A549 (cell line): ENCODE results near the gene ARHGAP26. TPM values are rescaled to one million over a fixed set of nuclear protein-coding genes. Genes with fewer than 3 reads are reported as not detected.

Experiments used
- ATAC-seq, 2 experiments: fragments of 200-7000 bp in 1 of 2; fragments of >200 bp in 1 of 2; cut with Nextera tagmentation in 1 of 2; cut with Tn5 transposase in 1 of 2; 3 replicates each; pipeline versions ENCODE4 v1.8.0 to v1.9.1; 2018 to 2020; ENCODE audit warnings: mild to moderate bottlenecking in 1 of 2, moderate library complexity in 1 of 2
- CTCF ChIA-PET: fragments of 300-600 bp; sonication (Branson Sonifier 250); formaldehyde crosslinking; extraction: SDS; loops from one replicate; lab custom pipeline; 2021; ENCODE audit warnings: antibody characterized with exemption, inconsistent platforms; lab: Yijun Ruan, JAX
- POLR2A ChIA-PET: fragments of 350-600 bp; formaldehyde crosslinking; extraction: SDS; loops from one replicate; lab custom pipeline; 2021; ENCODE audit warnings: antibody characterized with exemption, inconsistent platforms; lab: Yijun Ruan, JAX
- DNase-seq, 2 experiments: peaks; one replicate each; pipeline versions ENCODE4 v3.0.0 to v3.0.0-alpha.2; 2011 to 2016; ENCODE audit warnings: low read depth in 1 of 2, low spot score in 1 of 2
- FAIRE-seq: peaks from 2 replicates; lab custom pipeline; 2011; peaks lifted over from hg19 to GRCh38; lab: Jason Lieb, UNC
- H3K27ac ChIP-seq, 2 experiments: fragments of >200 bp; sonication (Bioruptor Twin); formaldehyde crosslinking; 3 replicates each; pipeline ENCODE4 v1.5.1; 2016 to 2017
- H3K4me1 ChIP-seq: fragments of >200 bp; sonication (Bioruptor Twin); formaldehyde crosslinking; 3 replicates; pipeline ENCODE4 v1.6.1; 2016
- H3K4me2 ChIP-seq: fragments of >200 bp; sonication (Bioruptor Twin); formaldehyde crosslinking; 3 replicates; pipeline ENCODE4 v1.6.1; 2016
- H3K4me3 ChIP-seq: fragments of >200 bp; sonication (Bioruptor Twin); formaldehyde crosslinking; 3 replicates; pipeline ENCODE4 v1.5.1; 2016
- H3K9me3 ChIP-seq: fragments of >200 bp; sonication (Bioruptor Twin); formaldehyde crosslinking; 3 replicates; pipeline ENCODE4 v1.6.1; 2016
- BCL3 ChIP-seq: fragments of >200 bp; sonication (Bioruptor Twin); formaldehyde crosslinking; IDR thresholded peaks from 3 replicates; pipeline ENCODE4 v1.6.1; 2016
- CBX2 ChIP-seq: fragments of 200-600 bp; sonication (generic); IDR thresholded peaks from 2 replicates; pipeline ENCODE4 v1.6.1; 2016; ENCODE audit warnings: low read depth, mild to moderate bottlenecking, borderline replicate concordance
- CHD2 ChIP-seq: fragments of 150-350 bp; IDR thresholded peaks from 2 replicates; pipeline ENCODE4 v1.6.1; 2014; ENCODE audit warnings: low read length; ENCODE audit not compliant: partially characterized antibody
- CHD4 ChIP-seq: fragments of 200-600 bp; sonication (generic); IDR thresholded peaks from 2 replicates; pipeline ENCODE4 v1.6.1; 2016; ENCODE audit warnings: antibody characterized with exemption, mild to moderate bottlenecking, borderline replicate concordance
- ELK1 ChIP-seq: fragments of 150-350 bp; IDR thresholded peaks from 2 replicates; pipeline ENCODE4 v1.6.1; 2014; ENCODE audit warnings: low read depth, mild to moderate bottlenecking, low read length
- EP300 ChIP-seq, 2 experiments: fragments of >200 bp; sonication (Bioruptor Twin); formaldehyde crosslinking; IDR thresholded peaks; 2 replicates in 1 of 2; 3 replicates in 1 of 2; pipeline ENCODE4 v1.6.1; 2016 to 2017
- FOSB ChIP-seq: fragments of 250-450 bp; sonication (Bioruptor Pico); IDR thresholded peaks from 2 replicates; pipeline ENCODE4 v1.5.0; 2020; ENCODE audit warnings: mild to moderate bottlenecking, moderate library complexity
- HES2 ChIP-seq: fragments of >200 bp; sonication (Bioruptor Twin); formaldehyde crosslinking; IDR thresholded peaks from 2 replicates; pipeline ENCODE4 v1.6.1; 2016
- HOXA7 ChIP-seq: fragments of 250-450 bp; sonication (Bioruptor Pico); IDR thresholded peaks from 2 replicates; pipeline ENCODE4 v1.5.0; 2020; ENCODE audit warnings: mild to moderate bottlenecking, moderate library complexity
- HOXB13 ChIP-seq: fragments of 250-450 bp; sonication (Bioruptor Pico); IDR thresholded peaks from 2 replicates; pipeline ENCODE4 v1.5.0; 2020; ENCODE audit warnings: low read depth, mild to moderate bottlenecking, moderate library complexity
- JUN ChIP-seq, 2 experiments: fragments of >200 bp; sonication (Bioruptor Twin); formaldehyde crosslinking; IDR thresholded peaks; 2 replicates in 1 of 2; 3 replicates in 1 of 2; pipeline ENCODE4 v1.6.1; 2016 to 2017
- JUNB ChIP-seq: fragments of >200 bp; sonication (Bioruptor Twin); formaldehyde crosslinking; IDR thresholded peaks from 2 replicates; pipeline ENCODE4 v1.6.1; 2016
- MAFK ChIP-seq: fragments of 450-650 bp; IDR thresholded peaks from 2 replicates; pipeline ENCODE4 v1.6.1; 2014; ENCODE audit not compliant: partially characterized antibody
- MAX ChIP-seq: IDR thresholded peaks from 2 replicates; pipeline ENCODE4 v1.6.1; 2012
- MAZ ChIP-seq: fragments of 150-350 bp; IDR thresholded peaks from 2 replicates; pipeline ENCODE4 v1.6.1; 2014; ENCODE audit warnings: antibody characterized with exemption, low read depth, low read length, borderline replicate concordance
- NFE2L2 ChIP-seq: fragments of 150-350 bp; conservative IDR thresholded peaks from 2 replicates; pipeline ENCODE4 v1.6.1; 2014; ENCODE audit warnings: low read length
- REST ChIP-seq: fragments of 200-600 bp; sonication (generic); IDR thresholded peaks from 2 replicates; pipeline ENCODE4 v1.6.1; 2016; ENCODE audit warnings: antibody characterized with exemption, mild to moderate bottlenecking, moderate library complexity
- RNF2 ChIP-seq: fragments of 200-600 bp; sonication (generic); IDR thresholded peaks from 2 replicates; pipeline ENCODE4 v1.6.1; 2016; ENCODE audit warnings: low read depth, mild to moderate bottlenecking, antibody characterized with exemption, moderate library complexity, borderline replicate concordance
- SMC3 ChIP-seq: fragments of >200 bp; sonication (Bioruptor Twin); formaldehyde crosslinking; IDR thresholded peaks from 3 replicates; pipeline ENCODE4 v1.6.1; 2018; ENCODE audit warnings: inconsistent platforms
- TFCP2L1 ChIP-seq: fragments of 250-450 bp; sonication (Bioruptor Pico); IDR thresholded peaks from 2 replicates; pipeline ENCODE4 v1.5.0; 2021; ENCODE audit warnings: mild to moderate bottlenecking
- ZC3H11A ChIP-seq: fragments of 450-650 bp; IDR thresholded peaks from 2 replicates; pipeline ENCODE4 v1.6.1; 2014; ENCODE audit warnings: antibody characterized with exemption, mild to moderate bottlenecking
- ZNF302 ChIP-seq: fragments of 250-450 bp; sonication (Bioruptor Pico); IDR thresholded peaks from 2 replicates; pipeline ENCODE4 v1.9.0; 2021; ENCODE audit warnings: inconsistent platforms, mild to moderate bottlenecking, moderate library complexity
- WGBS: methylation state at CpG from one replicate; pipeline ENCODE4 v1.1.6; 2017; ENCODE audit errors: missing lambda C conversion rate; 5-methylcytosine and 5-hydroxymethylcytosine counted together
- polyA plus RNA-seq, 4 experiments: library from polyadenylated mRNA; depleted of rRNA in 3 of 4; stranded (reverse); fragments of >200 nt; fragmentation: RNase III in 1 of 4; extraction: RNeasy Plus Mini Kit Qiagen cat#74134 plus additional on column Dnase treatment in 1 of 4; gene quantifications; 2 replicates in 3 of 4; 3 replicates in 1 of 4; pipeline ENCODE4 v1.2.3, GENCODE V29; 2011 to 2017

ARHGAP26 gene
- polyA plus RNA-seq, 2 of the 4 experiments (the other 2 are of a cell fraction), result 6.6 to 19.1 TPM

- TF ChIP-seq ELK1 (no peak), ZC3H11A (no peak)
These were observed 92.4 kb downstream of the ARHGAP26 start (continued) for GRCh38 chr5:142862594-142862993.

- ChIA-PET CTCF (interaction anchor here (0.6 to 8.2 kb wide), 9 partner anchors 11 to 150 kb away, joined by 3 to 73 read pairs (median 7); partner anchors contain the start of gene ARHGAP26), POLR2A (no interaction called here)
- ATAC-seq, result no peak
- peak overlapping the region; percentile 35; the same call in 1 of the 3 replicates for H3K4me2 ChIP-seq
- H3K27ac ChIP-seq, result peak overlapping the region in 1 of 2 experiments; percentile 60; a peak in 1 of 6 replicates
- peaks cover 35% of the 10 kb centered on the region for H3K4me1 ChIP-seq
- FAIRE-seq, result no peak
- WGBS, result 65% methylated on average over 5 of the region's 5 CpGs
- DNase-seq, result no peak
- TF ChIP-seq MAZ, result no peak
- no peak for TF ChIP-seq CHD2
- no peak for TF ChIP-seq BCL3
- no peak for TF ChIP-seq FOSB (CRISPR knock-in tag)
- no peak for TF ChIP-seq SMC3
- no peak for TF ChIP-seq NFE2L2
- TF ChIP-seq HOXB13 (CRISPR knock-in tag), result no peak
- no peak for TF ChIP-seq EP300 (IDR thresholded peaks at IDR 0.05)
- TF ChIP-seq JUN (IDR thresholded peaks at IDR 0.05), result no peak
- no peak for TF ChIP-seq CBX2
- TF ChIP-seq HES2, result no peak
- H3K9me3 ChIP-seq, result no peaks in the 10 kb centered on the region
- H3K4me3 ChIP-seq, result no peak overlapping the region
These were observed 93.7 kb downstream of the ARHGAP26 start for GRCh38 chr5:142863856-142864255.

- DNase-seq, result peak in 1 of 2 experiments; percentile 74
- CTCF ChIA-PET, result interaction anchor here (0.6 to 8.2 kb wide), 10 partner anchors 10 to 151 kb away, joined by 3 to 73 read pairs (median 6); partner anchors contain the start of gene ARHGAP26
- Histone ChIP-seq H3K4me2 (peak overlapping the region; percentile 35; the same call in 1 of the 3 replicates), H3K9me3 (no peaks in the 10 kb centered on the region), H3K4me1 (peaks cover 38% of the 10 kb centered on the region), H3K4me3 (no peak overlapping the region), H3K27ac (peak overlapping the region; percentile 37 to 60; a peak in 3 of 6 replicates)
- POLR2A ChIA-PET, result no interaction called here
- ATAC-seq, result peak in 1 of 2 experiments; percentile 38; a peak in 3 of 6 replicates
- 61% methylated on average over 13 of the region's 13 CpGs for WGBS
- FAIRE-seq, result no peak
- TF ChIP-seq JUN (IDR thresholded peaks at IDR 0.05), result no peak
- no peak for TF ChIP-seq EP300 (IDR thresholded peaks at IDR 0.05)
- TF ChIP-seq REST, result no peak
- TF ChIP-seq RNF2, result no peak
- no peak for TF ChIP-seq BCL3
- TF ChIP-seq JUNB, result no peak
- no peak for TF ChIP-seq TFCP2L1 (CRISPR knock-in tag)
- no peak for TF ChIP-seq MAX
- TF ChIP-seq FOSB (CRISPR knock-in tag), result no peak
- no peak for TF ChIP-seq ZNF302 (CRISPR knock-in tag)
- no peak for TF ChIP-seq CHD4
- no peak for TF ChIP-seq HOXA7 (CRISPR knock-in tag)
- no peak for TF ChIP-seq HOXB13 (CRISPR knock-in tag)
- TF ChIP-seq MAFK, result no peak
These were observed 94.4 kb downstream of the ARHGAP26 start for GRCh38 chr5:142864290-142865260.
